Measurements from ENCODE around the gene LRIG2. TPM values are rescaled to one million over a fixed set of nuclear protein-coding genes. Genes with fewer than 3 reads are reported as not detected.

The LRIG2 gene
- total RNA-seq, 1 experiment from 2014 or later: 13.5 TPM

- TF ChIP-seq, protein P1, sequence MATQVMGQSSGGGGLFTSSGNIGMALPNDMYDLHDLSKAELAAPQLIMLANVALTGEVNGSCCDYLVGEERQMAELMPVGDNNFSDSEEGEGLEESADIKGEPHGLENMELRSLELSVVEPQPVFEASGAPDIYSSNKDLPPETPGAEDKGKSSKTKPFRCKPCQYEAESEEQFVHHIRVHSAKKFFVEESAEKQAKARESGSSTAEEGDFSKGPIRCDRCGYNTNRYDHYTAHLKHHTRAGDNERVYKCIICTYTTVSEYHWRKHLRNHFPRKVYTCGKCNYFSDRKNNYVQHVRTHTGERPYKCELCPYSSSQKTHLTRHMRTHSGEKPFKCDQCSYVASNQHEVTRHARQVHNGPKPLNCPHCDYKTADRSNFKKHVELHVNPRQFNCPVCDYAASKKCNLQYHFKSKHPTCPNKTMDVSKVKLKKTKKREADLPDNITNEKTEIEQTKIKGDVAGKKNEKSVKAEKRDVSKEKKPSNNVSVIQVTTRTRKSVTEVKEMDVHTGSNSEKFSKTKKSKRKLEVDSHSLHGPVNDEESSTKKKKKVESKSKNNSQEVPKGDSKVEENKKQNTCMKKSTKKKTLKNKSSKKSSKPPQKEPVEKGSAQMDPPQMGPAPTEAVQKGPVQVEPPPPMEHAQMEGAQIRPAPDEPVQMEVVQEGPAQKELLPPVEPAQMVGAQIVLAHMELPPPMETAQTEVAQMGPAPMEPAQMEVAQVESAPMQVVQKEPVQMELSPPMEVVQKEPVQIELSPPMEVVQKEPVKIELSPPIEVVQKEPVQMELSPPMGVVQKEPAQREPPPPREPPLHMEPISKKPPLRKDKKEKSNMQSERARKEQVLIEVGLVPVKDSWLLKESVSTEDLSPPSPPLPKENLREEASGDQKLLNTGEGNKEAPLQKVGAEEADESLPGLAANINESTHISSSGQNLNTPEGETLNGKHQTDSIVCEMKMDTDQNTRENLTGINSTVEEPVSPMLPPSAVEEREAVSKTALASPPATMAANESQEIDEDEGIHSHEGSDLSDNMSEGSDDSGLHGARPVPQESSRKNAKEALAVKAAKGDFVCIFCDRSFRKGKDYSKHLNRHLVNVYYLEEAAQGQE (IDR thresholded peaks at IDR 0.05; ENCODE audit: low read depth): no peak
These were observed 97.5 kb downstream of the LRIG2 start (continued) for GRCh38 chr1:113170519-113170918.

- H4K20me1 ChIP-seq (ENCODE audit: insufficient read depth): no peaks in the 10 kb centered on the region
- H3K4me2 ChIP-seq (ENCODE audit: low read length): no peak overlapping the region
- BruUV-seq (replicated peaks): no TSS peak
- RAD21 ChIA-PET (ENCODE audit: low non-redundant PET in 1 of 2, low total read pairs in 2 of 2, uncharacterized antibody in 2 of 2, unreplicated experiment in 2 of 2): no interaction called here
- no peak overlapping the region for H3K27ac ChIP-seq (ENCODE audit: low read depth, low read length)
- no peaks in the 10 kb centered on the region for H3K36me3 ChIP-seq (ENCODE audit: control insufficient read depth in 1 of 2, insufficient read depth in 2 of 2, low read length in 2 of 2)
- no peaks in the 10 kb centered on the region for H3K4me1 ChIP-seq (ENCODE audit: control insufficient read depth in 1 of 2, insufficient read depth in 2 of 2, low read length in 2 of 2)
- no peak overlapping the region for H3K9ac ChIP-seq (ENCODE audit: low read length)
- CTCF ChIA-PET: interaction anchor here (1.5 kb wide), 1 partner anchor 105 kb away, joined by 3 read pairs; the partner anchor contains the start of gene LRIG2
- ATAC-seq (no peak), DNase-seq (ENCODE audit: low read depth, low spot score) (no peak)
- no peaks in the 10 kb centered on the region for H3K9me3 ChIP-seq (ENCODE audit: control insufficient read depth in 1 of 2, insufficient read depth in 1 of 2, low read depth in 1 of 2, low read length in 2 of 2)
- H3K4me3 ChIP-seq (replicated peaks in 1 of 2; ENCODE audit: low read depth in 1 of 2, low read length in 2 of 2): no peak overlapping the region
- POLR2A ChIA-PET: no interaction called here
- no peak overlapping the region for H2AFZ ChIP-seq (ENCODE audit: low read depth, low read length, poor library complexity, severe bottlenecking)
- H3K79me2 ChIP-seq (ENCODE audit: insufficient read depth, low read length): no peaks in the 10 kb centered on the region
- H3K9me2 ChIP-seq (ENCODE audit: insufficient read depth): no peaks in the 10 kb centered on the region
- intact Hi-C loops (cut with micrococcal nuclease): no loop called here
- no peaks in the 10 kb centered on the region for H3K27me3 ChIP-seq (ENCODE audit: insufficient read depth, low read length)
- TF ChIP-seq ZNF274 (IDR thresholded peaks at IDR 0.05; ENCODE audit: low read depth, low read length) (no peak), JUND (IDR thresholded peaks at IDR 0.05) (no peak), FOSL1 (IDR thresholded peaks at IDR 0.05; ENCODE audit: low read depth) (no peak), ELF1 (IDR thresholded peaks at IDR 0.05; ENCODE audit: borderline replicate concordance, low read depth) (no peak), MAX (IDR thresholded peaks at IDR 0.05) (no peak), SIN3A (IDR thresholded peaks at IDR 0.05; ENCODE audit: low read depth) (no peak), TCF7L2 (IDR thresholded peaks at IDR 0.05; ENCODE audit: borderline replicate concordance, extremely low read depth, insufficient read depth, insufficient read length) (no peak), EZH2phosphoT487 (IDR thresholded peaks at IDR 0.05; ENCODE audit: borderline replicate concordance) (no peak), POLR2A (IDR thresholded peaks at IDR 0.05; ENCODE audit: borderline replicate concordance, extremely low read depth, insufficient read depth, insufficient read length) (no peak), RAD21 (IDR thresholded peaks at IDR 0.05; ENCODE audit: low read depth) (no peak), YY1 (IDR thresholded peaks at IDR 0.05; ENCODE audit: extremely low read depth, insufficient replicate concordance, low read depth, low read length) (no peak), CBX3 (IDR thresholded peaks at IDR 0.05; ENCODE audit: low read depth) (no peak)
- TF ChIP-seq, protein P1 (IDR thresholded peaks at IDR 0.05; ENCODE audit: low read depth): no peak
- TF ChIP-seq, protein P2, sequence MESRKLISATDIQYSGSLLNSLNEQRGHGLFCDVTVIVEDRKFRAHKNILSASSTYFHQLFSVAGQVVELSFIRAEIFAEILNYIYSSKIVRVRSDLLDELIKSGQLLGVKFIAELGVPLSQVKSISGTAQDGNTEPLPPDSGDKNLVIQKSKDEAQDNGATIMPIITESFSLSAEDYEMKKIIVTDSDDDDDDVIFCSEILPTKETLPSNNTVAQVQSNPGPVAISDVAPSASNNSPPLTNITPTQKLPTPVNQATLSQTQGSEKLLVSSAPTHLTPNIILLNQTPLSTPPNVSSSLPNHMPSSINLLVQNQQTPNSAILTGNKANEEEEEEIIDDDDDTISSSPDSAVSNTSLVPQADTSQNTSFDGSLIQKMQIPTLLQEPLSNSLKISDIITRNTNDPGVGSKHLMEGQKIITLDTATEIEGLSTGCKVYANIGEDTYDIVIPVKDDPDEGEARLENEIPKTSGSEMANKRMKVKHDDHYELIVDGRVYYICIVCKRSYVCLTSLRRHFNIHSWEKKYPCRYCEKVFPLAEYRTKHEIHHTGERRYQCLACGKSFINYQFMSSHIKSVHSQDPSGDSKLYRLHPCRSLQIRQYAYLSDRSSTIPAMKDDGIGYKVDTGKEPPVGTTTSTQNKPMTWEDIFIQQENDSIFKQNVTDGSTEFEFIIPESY (IDR thresholded peaks at IDR 0.05; ENCODE audit: extremely low read depth, insufficient replicate concordance, low read length): no peak
- TF ChIP-seq, protein P3, sequence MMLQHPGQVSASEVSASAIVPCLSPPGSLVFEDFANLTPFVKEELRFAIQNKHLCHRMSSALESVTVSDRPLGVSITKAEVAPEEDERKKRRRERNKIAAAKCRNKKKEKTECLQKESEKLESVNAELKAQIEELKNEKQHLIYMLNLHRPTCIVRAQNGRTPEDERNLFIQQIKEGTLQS (IDR thresholded peaks at IDR 0.05): no peak
These were observed 105.1 kb downstream of the LRIG2 start for GRCh38 chr1:113178106-113178505.
